ENCODE results near the gene ACTRT2.

DNA sequence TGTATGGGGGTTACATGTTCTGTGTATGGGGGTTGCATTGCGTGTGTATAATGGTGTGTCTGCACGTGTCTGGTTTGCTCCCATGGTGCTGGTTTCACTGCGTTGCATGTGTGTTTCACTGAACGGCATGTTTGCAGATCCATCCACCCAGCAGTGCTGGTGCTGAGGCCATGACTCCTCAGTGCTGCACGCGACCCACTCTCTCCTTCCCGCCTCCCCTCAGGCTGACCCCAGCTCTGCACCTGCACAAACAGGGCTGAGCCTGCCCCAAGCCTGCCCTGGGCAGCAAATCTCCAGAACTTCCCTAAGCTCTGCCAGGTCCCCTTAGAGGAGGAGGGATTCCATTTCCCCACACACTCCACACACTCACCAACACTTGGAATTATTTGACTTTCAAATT, 18.7 kb downstream of the ACTRT2 start:
- TF ChIP-seq, protein P1, sequence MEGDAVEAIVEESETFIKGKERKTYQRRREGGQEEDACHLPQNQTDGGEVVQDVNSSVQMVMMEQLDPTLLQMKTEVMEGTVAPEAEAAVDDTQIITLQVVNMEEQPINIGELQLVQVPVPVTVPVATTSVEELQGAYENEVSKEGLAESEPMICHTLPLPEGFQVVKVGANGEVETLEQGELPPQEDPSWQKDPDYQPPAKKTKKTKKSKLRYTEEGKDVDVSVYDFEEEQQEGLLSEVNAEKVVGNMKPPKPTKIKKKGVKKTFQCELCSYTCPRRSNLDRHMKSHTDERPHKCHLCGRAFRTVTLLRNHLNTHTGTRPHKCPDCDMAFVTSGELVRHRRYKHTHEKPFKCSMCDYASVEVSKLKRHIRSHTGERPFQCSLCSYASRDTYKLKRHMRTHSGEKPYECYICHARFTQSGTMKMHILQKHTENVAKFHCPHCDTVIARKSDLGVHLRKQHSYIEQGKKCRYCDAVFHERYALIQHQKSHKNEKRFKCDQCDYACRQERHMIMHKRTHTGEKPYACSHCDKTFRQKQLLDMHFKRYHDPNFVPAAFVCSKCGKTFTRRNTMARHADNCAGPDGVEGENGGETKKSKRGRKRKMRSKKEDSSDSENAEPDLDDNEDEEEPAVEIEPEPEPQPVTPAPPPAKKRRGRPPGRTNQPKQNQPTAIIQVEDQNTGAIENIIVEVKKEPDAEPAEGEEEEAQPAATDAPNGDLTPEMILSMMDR (IDR thresholded peaks at IDR 0.05 in 8 of 11, conservative IDR thresholded peaks at IDR 0.05 in 3 of 11): no peak
- no peak for TF ChIP-seq POLR2A (IDR thresholded peaks at IDR 0.05)
